MM.1S (cell line): ENCODE measurements around the gene FBLN2.

Experiments
- DNase-seq: peaks from one replicate; pipeline ENCODE4 v3.0.0-alpha.2; 2015
- H2AFZ ChIP-seq: fragments of 300-600 bp; sonication (generic); 2 replicates; pipeline ENCODE4 v1.6.0; 2016; ENCODE audit warnings: antibody characterized with exemption, low read length
- H3F3A ChIP-seq: fragments of 300-600 bp; sonication (generic); 2 replicates; pipeline ENCODE4 v1.6.1; 2016; ENCODE audit warnings: mild to moderate bottlenecking, antibody characterized with exemption, low read length, moderate library complexity, mixed read lengths; ENCODE audit not compliant: insufficient read depth
- H3K27ac ChIP-seq: fragments of 300-600 bp; sonication (generic); 2 replicates; pipeline ENCODE4 v1.5.1; 2016; ENCODE audit warnings: mild to moderate bottlenecking, low read length
- H3K27me3 ChIP-seq: fragments of 300-600 bp; sonication (generic); replicated peaks from 2 replicates; pipeline ENCODE4 v1.6.0; 2016; ENCODE audit warnings: low read length; ENCODE audit not compliant: insufficient read depth
- H3K36me3 ChIP-seq: fragments of 300-600 bp; sonication (generic); replicated peaks from 2 replicates; pipeline ENCODE4 v1.6.1; 2016; ENCODE audit warnings: mild to moderate bottlenecking, low read length, mixed read lengths; ENCODE audit not compliant: insufficient read depth
- H3K4me1 ChIP-seq: fragments of 300-600 bp; sonication (generic); 2 replicates; pipeline ENCODE4 v1.6.1; 2016; ENCODE audit warnings: low read length, mixed read lengths
- H3K4me2 ChIP-seq: fragments of 300-600 bp; sonication (generic); 2 replicates; pipeline ENCODE4 v1.6.0; 2016; ENCODE audit warnings: low read depth, low read length
- H3K4me3 ChIP-seq: fragments of 300-600 bp; sonication (generic); 2 replicates; pipeline ENCODE4 v1.5.1; 2016; ENCODE audit warnings: low read length, mixed read lengths
- H3K79me2 ChIP-seq: fragments of 300-600 bp; sonication (generic); 2 replicates; pipeline ENCODE4 v1.6.1; 2016; ENCODE audit warnings: mixed run types, low read length, mixed read lengths
- H3K9ac ChIP-seq: fragments of 300-600 bp; sonication (generic); 2 replicates; pipeline ENCODE4 v1.6.1; 2016; ENCODE audit warnings: low read length, mixed read lengths
- H3K9me2 ChIP-seq: fragments of 300-600 bp; sonication (generic); replicated peaks from 2 replicates; pipeline ENCODE4 v1.6.1; 2016; ENCODE audit warnings: mild to moderate bottlenecking, low read length, mixed read lengths; ENCODE audit not compliant: insufficient read depth
- H3K9me3 ChIP-seq: fragments of 300-600 bp; sonication (generic); replicated peaks from 2 replicates; pipeline ENCODE4 v1.6.1; 2016; ENCODE audit warnings: mild to moderate bottlenecking, low read length, mixed read lengths; ENCODE audit not compliant: insufficient read depth
- H4K20me1 ChIP-seq: fragments of 300-600 bp; sonication (generic); 2 replicates; pipeline ENCODE4 v1.6.1; 2016; ENCODE audit warnings: mild to moderate bottlenecking, low read length, moderate library complexity, mixed read lengths; ENCODE audit not compliant: insufficient read depth
- CTCF ChIP-seq: fragments of 300-600 bp; sonication (generic); IDR thresholded peaks from 2 replicates; pipeline ENCODE4 v1.5.1; 2016; ENCODE audit warnings: antibody characterized with exemption, low read length, mixed read lengths
- EZH2 ChIP-seq: fragments of 300-600 bp; sonication (generic); optimal IDR thresholded peaks from 2 replicates; pipeline ENCODE3; 2017; ENCODE audit warnings: low read depth, mild to moderate bottlenecking, antibody characterized with exemption, low read length, mixed read lengths
- EZH2phosphoT487 ChIP-seq: fragments of 300-600 bp; sonication (generic); IDR thresholded peaks from 2 replicates; pipeline ENCODE4 v1.6.1; 2018; ENCODE audit warnings: antibody characterized with exemption, low read length

FBLN2 gene

GRCh38 chr3:13636874-13637273, 87.9 kb downstream of the FBLN2 start:
- H4K20me1 ChIP-seq = no peaks in the 10 kb centered on the region
- no peaks in the 10 kb centered on the region for H3K36me3 ChIP-seq
- no peak overlapping the region for H3K4me2 ChIP-seq
- H3K27me3 ChIP-seq = peaks cover 95% of the 10 kb centered on the region
- no peaks in the 10 kb centered on the region for H3F3A ChIP-seq
- no peak for DNase-seq
- TF ChIP-seq EZH2 (no peak), CTCF (no peak), EZH2phosphoT487 (no peak)
- no peaks in the 10 kb centered on the region for H3K79me2 ChIP-seq
- no peak overlapping the region for H3K9ac ChIP-seq
- no peak overlapping the region for H2AFZ ChIP-seq
- H3K9me3 ChIP-seq = no peaks in the 10 kb centered on the region
- no peak overlapping the region for H3K27ac ChIP-seq
- H3K4me3 ChIP-seq = no peak overlapping the region
- H3K9me2 ChIP-seq = no peaks in the 10 kb centered on the region
- H3K4me1 ChIP-seq = no peaks in the 10 kb centered on the region

GRCh38 chr3:13637311-13637891, 88.5 kb downstream of the FBLN2 start:
- Histone ChIP-seq H3K79me2 (no peaks in the 10 kb centered on the region), H3K4me3 (no peak overlapping the region), H3K9me3 (no peaks in the 10 kb centered on the region), H3K9ac (no peak overlapping the region), H3K36me3 (no peaks in the 10 kb centered on the region), H3K27me3 (peaks cover 95% of the 10 kb centered on the region), H3K27ac (no peak overlapping the region), H3K4me2 (no peak overlapping the region), H4K20me1 (no peaks in the 10 kb centered on the region), H2AFZ (no peak overlapping the region), H3F3A (no peaks in the 10 kb centered on the region), H3K9me2 (no peaks in the 10 kb centered on the region), H3K4me1 (no peaks in the 10 kb centered on the region)
- TF ChIP-seq EZH2 (no peak), EZH2phosphoT487 (no peak), CTCF (no peak)
- DNase-seq = no peak

- Histone ChIP-seq H3K9me3 (no peaks in the 10 kb centered on the region), H3K27me3 (peaks cover 95% of the 10 kb centered on the region), H3K9ac (no peak overlapping the region), H3K4me2 (no peak overlapping the region), H3K36me3 (no peaks in the 10 kb centered on the region), H3K9me2 (no peaks in the 10 kb centered on the region), H3F3A (no peaks in the 10 kb centered on the region), H3K27ac (no peak overlapping the region), H3K4me3 (no peak overlapping the region), H3K79me2 (no peaks in the 10 kb centered on the region), H4K20me1 (no peaks in the 10 kb centered on the region), H3K4me1 (no peaks in the 10 kb centered on the region), H2AFZ (no peak overlapping the region)
- TF ChIP-seq EZH2 (no peak), EZH2phosphoT487 (no peak), CTCF (no peak)
- DNase-seq = no peak
Observed at GRCh38 chr3:13637953-13638352, 89.0 kb downstream of the FBLN2 start.
